ENCODE results near the gene RNF220. TPM values are rescaled to one million over a fixed set of nuclear protein-coding genes. Genes with fewer than 3 reads are reported as not detected.

RNF220 gene
- polyA plus RNA-seq, 1 donor = 83.4 TPM

DNA sequence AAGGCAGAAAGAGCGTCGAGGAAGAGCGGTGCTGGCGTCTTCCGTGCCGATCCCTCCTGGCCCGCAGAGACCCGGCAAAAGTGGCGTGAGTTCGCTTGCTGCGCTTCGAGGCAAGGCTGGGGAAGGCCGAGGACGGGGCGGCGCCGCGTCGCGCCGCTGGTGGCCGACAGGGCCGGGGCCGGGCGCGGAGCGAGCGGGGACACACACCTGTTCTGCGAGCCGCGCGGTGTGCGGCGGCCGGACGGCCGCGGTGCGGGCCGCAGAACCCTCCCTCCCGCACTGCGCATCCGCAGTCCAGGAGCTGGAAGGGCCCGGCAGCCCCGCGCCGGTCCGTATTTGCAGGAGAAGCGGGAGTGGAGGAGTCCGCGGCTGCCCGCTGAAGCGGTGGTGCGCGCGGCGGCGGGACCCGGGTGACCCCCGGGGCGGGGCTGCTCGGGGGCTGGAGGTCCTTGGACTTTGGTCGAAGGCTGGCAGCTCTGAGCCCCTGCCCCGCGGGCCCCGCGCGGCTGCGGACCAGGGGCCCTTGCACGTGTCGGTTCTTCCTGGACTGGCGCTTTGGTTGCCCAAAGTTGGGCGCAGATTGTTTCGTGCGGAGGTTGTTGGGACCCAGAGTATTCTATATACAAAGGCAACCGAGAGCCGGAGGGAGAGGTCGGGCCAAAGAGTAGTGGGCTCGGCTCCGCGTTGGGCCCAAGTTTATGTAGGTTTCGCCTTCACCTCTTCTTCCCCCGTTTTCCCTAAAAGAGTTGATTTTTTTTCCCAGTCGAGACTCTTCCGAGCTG lies 2.6 kb downstream of the RNF220 start:
- no peak overlapping the region for H3K4me3 ChIP-seq (ENCODE audit: low read length)
- H3K9me3 ChIP-seq (ENCODE audit: control insufficient read depth, low read depth, low read length) = peaks cover 5% of the 10 kb centered on the region
- H3K36me3 ChIP-seq (ENCODE audit: control insufficient read depth, insufficient read depth, low read length) = no peaks in the 10 kb centered on the region
- peak in 1 of 2 donors; percentile 24 for DNase-seq
- no CpG with 5 or more reads among the region's 85 CpGs for WGBS (ENCODE audit: insufficient coverage, low lambda C conversion rate)
- H3K27me3 ChIP-seq (ENCODE audit: control insufficient read depth, insufficient read depth, low read length) = peaks cover 87% of the 10 kb centered on the region
- no peak overlapping the region for H3K27ac ChIP-seq (ENCODE audit: low read length)
- H3K4me1 ChIP-seq (ENCODE audit: control insufficient read depth, insufficient read depth, low read length) = peaks cover 14% of the 10 kb centered on the region

DNA sequence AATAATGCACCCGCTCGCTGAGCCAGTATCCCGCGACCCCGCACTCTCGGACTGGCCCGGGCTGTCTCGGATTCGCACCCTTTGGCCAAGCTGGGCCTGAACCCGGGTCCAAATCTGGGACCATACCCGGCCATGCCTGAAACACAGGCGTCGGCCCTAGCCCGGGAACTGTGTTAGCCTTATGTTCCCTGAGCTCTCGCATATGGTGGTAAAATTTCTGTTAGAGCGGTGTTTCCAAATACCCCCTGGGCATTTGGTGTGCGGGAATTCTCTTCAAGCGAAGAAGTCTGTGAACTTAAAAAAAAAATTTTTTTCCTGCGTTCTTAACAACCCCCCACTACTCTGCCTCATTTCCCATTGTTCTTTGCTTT lies 3.1 kb downstream of the RNF220 start:
- no peak overlapping the region for H3K4me3 ChIP-seq (ENCODE audit: low read length)
- WGBS (ENCODE audit: insufficient coverage, low lambda C conversion rate) = 10% methylated on average over 2 of the region's 19 CpGs
- peak in 1 of 2 donors; percentile 24 for DNase-seq

DNA sequence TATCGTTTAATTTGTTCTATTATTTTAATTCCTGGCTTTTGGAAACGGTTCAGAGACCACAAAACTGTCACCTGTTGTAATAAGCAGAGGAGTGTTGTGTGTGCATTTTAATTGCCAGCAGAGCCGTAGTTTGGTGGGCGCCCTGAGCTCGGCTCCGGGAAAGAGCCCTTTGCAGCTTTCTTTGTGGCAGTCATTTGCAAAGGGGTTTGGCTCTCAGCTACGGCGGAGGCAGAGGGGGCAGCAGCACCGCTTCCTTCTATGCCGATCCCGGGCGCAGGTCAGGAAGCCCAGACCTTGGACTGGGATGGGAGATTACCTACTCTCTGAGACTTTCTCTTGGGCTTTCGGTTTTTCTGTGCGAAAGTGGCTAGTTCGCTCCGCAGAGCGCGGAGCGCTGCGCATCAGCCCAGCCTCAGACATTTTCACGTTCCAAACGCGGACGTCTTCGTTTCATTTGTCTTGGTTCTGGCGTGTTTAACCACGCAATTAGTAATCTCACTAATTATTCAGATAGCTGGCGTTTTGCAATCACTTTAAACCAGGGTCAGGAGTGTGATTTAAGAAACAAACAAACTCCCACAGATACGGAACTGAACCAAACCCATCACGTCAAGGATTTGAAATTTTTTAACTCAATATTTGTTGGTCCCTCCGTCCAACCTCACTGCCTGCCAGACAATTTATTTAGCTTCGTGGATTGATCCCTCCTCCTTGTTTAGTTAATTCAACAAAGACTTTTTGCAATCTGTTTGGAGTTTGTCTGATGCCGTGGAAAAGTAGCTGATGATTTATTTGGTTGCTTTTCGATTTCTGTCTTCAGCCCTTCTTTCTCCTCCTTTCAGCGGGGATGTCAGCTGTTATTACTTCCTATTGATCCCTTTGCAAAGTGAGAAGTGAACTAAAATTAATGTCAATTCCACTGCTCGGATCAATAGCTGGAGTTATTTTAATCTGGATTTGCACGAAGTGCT lies 3.9 kb downstream of the RNF220 start:
- Histone ChIP-seq H3K27ac (ENCODE audit: low read length) (no peak overlapping the region), H3K36me3 (ENCODE audit: control insufficient read depth, insufficient read depth, low read length) (no peaks in the 10 kb centered on the region), H3K4me1 (ENCODE audit: control insufficient read depth, insufficient read depth, low read length) (peaks cover 14% of the 10 kb centered on the region), H3K9me3 (ENCODE audit: control insufficient read depth, low read depth, low read length) (peaks cover 5% of the 10 kb centered on the region), H3K4me3 (ENCODE audit: low read length) (no peak overlapping the region), H3K27me3 (ENCODE audit: control insufficient read depth, insufficient read depth, low read length) (peaks cover 97% of the 10 kb centered on the region)
- WGBS (ENCODE audit: insufficient coverage, low lambda C conversion rate) = 11% methylated on average over 3 of the region's 37 CpGs
- peak in 1 of 2 donors; percentile 65 for DNase-seq

More for the DNA sequence above, 3.1 kb downstream of the RNF220 start:
- no peak overlapping the region for H3K27ac ChIP-seq (ENCODE audit: low read length)
- H3K36me3 ChIP-seq (ENCODE audit: control insufficient read depth, insufficient read depth, low read length) = no peaks in the 10 kb centered on the region
- H3K9me3 ChIP-seq (ENCODE audit: control insufficient read depth, low read depth, low read length) = peaks cover 5% of the 10 kb centered on the region
- H3K27me3 ChIP-seq (ENCODE audit: control insufficient read depth, insufficient read depth, low read length) = peaks cover 92% of the 10 kb centered on the region
- peaks cover 14% of the 10 kb centered on the region for H3K4me1 ChIP-seq (ENCODE audit: control insufficient read depth, insufficient read depth, low read length)

- Histone ChIP-seq H3K36me3 (ENCODE audit: control insufficient read depth, insufficient read depth, low read length) (no peaks in the 10 kb centered on the region), H3K9me3 (ENCODE audit: control insufficient read depth, low read depth, low read length) (peaks cover 5% of the 10 kb centered on the region), H3K27me3 (ENCODE audit: control insufficient read depth, insufficient read depth, low read length) (peaks cover 99% of the 10 kb centered on the region), H3K27ac (ENCODE audit: low read length) (no peak overlapping the region), H3K4me3 (ENCODE audit: low read length) (no peak overlapping the region), H3K4me1 (ENCODE audit: control insufficient read depth, insufficient read depth, low read length) (peaks cover 14% of the 10 kb centered on the region)
- 86% methylated on average over 1 of the region's 4 CpGs for WGBS (ENCODE audit: insufficient coverage, low lambda C conversion rate)
- DNase-seq = no peak
Observed at GRCh38 chr1:44409757-44410156, 4.7 kb downstream of the RNF220 start.

DNA sequence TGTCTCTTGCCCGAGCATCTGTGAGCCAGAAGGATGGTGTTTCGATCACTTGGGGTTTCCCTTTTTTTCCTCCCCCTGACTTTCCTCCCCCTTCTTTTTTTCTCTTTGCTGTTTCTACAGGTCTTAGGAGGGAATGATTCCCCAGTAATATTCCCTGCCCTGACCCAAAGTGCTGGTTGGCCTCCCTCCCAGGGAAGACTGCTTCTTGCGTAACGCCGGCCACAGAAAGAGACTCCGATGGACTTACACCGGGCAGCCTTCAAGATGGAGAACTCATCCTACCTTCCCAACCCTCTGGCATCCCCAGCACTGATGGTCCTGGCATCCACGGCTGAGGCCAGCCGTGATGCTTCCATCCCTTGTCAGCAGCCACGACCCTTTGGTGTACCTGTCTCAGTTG lies 6.8 kb downstream of the RNF220 start:
- Histone ChIP-seq H3K4me1 (ENCODE audit: control insufficient read depth, insufficient read depth, low read length) (peaks cover 6% of the 10 kb centered on the region), H3K4me3 (ENCODE audit: low read length) (no peak overlapping the region), H3K36me3 (ENCODE audit: control insufficient read depth, insufficient read depth, low read length) (no peaks in the 10 kb centered on the region), H3K9me3 (ENCODE audit: control insufficient read depth, low read depth, low read length) (peaks cover 2% of the 10 kb centered on the region), H3K27ac (ENCODE audit: low read length) (no peak overlapping the region), H3K27me3 (ENCODE audit: control insufficient read depth, insufficient read depth, low read length) (peaks cover 98% of the 10 kb centered on the region)
- DNase-seq = no peak
- no CpG with 5 or more reads among the region's 10 CpGs for WGBS (ENCODE audit: insufficient coverage, low lambda C conversion rate)

- Histone ChIP-seq H3K27me3 (ENCODE audit: control insufficient read depth, insufficient read depth, low read length) (peaks cover 98% of the 10 kb centered on the region), H3K4me3 (ENCODE audit: low read length) (no peak overlapping the region), H3K4me1 (ENCODE audit: control insufficient read depth, insufficient read depth, low read length) (peaks cover 6% of the 10 kb centered on the region), H3K36me3 (ENCODE audit: control insufficient read depth, insufficient read depth, low read length) (no peaks in the 10 kb centered on the region), H3K27ac (ENCODE audit: low read length) (no peak overlapping the region), H3K9me3 (ENCODE audit: control insufficient read depth, low read depth, low read length) (peaks cover 7% of the 10 kb centered on the region)
- no peak for DNase-seq
- WGBS (ENCODE audit: insufficient coverage, low lambda C conversion rate) = no CpG with 5 or more reads among the region's 7 CpGs
Observed at GRCh38 chr1:44412601-44413000, 7.5 kb downstream of the RNF220 start.

GRCh38 chr1:44413740-44414139 lies 8.7 kb downstream of the RNF220 start:
- peaks cover 9% of the 10 kb centered on the region for H3K9me3 ChIP-seq (ENCODE audit: control insufficient read depth, low read depth, low read length)
- WGBS (ENCODE audit: insufficient coverage, low lambda C conversion rate) = 70% methylated on average over 2 of the region's 9 CpGs
- no peak for DNase-seq
- no peaks in the 10 kb centered on the region for H3K36me3 ChIP-seq (ENCODE audit: control insufficient read depth, insufficient read depth, low read length)
- H3K27me3 ChIP-seq (ENCODE audit: control insufficient read depth, insufficient read depth, low read length) = peaks cover 98% of the 10 kb centered on the region
- no peak overlapping the region for H3K4me3 ChIP-seq (ENCODE audit: low read length)
- H3K27ac ChIP-seq (ENCODE audit: low read length) = no peak overlapping the region
- H3K4me1 ChIP-seq (ENCODE audit: control insufficient read depth, insufficient read depth, low read length) = no peaks in the 10 kb centered on the region

DNA sequence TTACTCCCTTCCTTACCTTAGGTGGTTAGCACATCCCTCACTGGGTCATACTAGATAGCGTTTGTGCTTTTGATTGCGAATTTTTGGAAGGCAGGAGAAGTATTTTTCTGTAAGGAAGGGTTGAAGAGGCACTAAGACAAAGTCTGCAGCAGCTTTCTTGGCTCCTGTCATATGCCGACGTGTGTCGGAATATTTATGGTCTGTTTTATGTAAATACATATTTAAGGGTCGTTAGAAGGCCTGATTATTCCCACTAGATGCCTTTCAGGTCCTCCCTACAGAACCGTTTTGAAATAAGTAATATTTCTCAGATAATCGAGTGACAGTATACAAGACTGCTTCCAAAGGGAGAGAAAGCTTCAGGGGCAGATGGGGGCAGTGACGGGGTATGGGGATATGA lies 10.0 kb downstream of the RNF220 start:
- no peaks in the 10 kb centered on the region for H3K36me3 ChIP-seq (ENCODE audit: control insufficient read depth, insufficient read depth, low read length)
- H3K27me3 ChIP-seq (ENCODE audit: control insufficient read depth, insufficient read depth, low read length) = peaks cover 98% of the 10 kb centered on the region
- peaks cover 9% of the 10 kb centered on the region for H3K9me3 ChIP-seq (ENCODE audit: control insufficient read depth, low read depth, low read length)
- no peaks in the 10 kb centered on the region for H3K4me1 ChIP-seq (ENCODE audit: control insufficient read depth, insufficient read depth, low read length)
- H3K27ac ChIP-seq (ENCODE audit: low read length) = no peak overlapping the region
- no peak for DNase-seq
- H3K4me3 ChIP-seq (ENCODE audit: low read length) = no peak overlapping the region
- 60% methylated on average over 2 of the region's 9 CpGs for WGBS (ENCODE audit: insufficient coverage, low lambda C conversion rate)

DNA sequence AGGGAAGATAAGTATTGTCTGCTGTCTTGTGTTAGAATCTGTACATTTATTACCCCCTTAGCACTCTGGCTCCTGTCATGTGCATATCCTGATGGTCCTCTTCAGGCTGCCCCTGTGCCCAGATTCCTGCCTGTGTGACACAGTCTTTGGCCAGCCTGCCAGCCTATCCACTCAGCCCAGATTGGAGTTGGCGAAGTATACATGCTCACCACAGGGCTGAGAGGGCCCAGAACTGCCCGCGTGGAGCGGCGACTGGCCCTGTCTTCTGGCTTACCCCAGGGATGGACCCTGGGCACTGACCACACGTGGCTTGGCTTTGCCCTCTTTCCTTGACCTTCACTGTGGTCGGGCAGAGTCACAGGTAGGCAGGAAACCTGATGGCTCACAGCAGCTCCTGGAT lies 11.4 kb downstream of the RNF220 start:
- Histone ChIP-seq H3K9me3 (ENCODE audit: control insufficient read depth, low read depth, low read length) (peaks cover 9% of the 10 kb centered on the region), H3K36me3 (ENCODE audit: control insufficient read depth, insufficient read depth, low read length) (no peaks in the 10 kb centered on the region), H3K27me3 (ENCODE audit: control insufficient read depth, insufficient read depth, low read length) (peaks cover 96% of the 10 kb centered on the region), H3K27ac (ENCODE audit: low read length) (no peak overlapping the region), H3K4me3 (ENCODE audit: low read length) (no peak overlapping the region), H3K4me1 (ENCODE audit: control insufficient read depth, insufficient read depth, low read length) (no peaks in the 10 kb centered on the region)
- no CpG with 5 or more reads among the region's 7 CpGs for WGBS (ENCODE audit: insufficient coverage, low lambda C conversion rate)
- no peak for DNase-seq

- peak in 1 of 2 donors; percentile 27 for DNase-seq
- no CpG with 5 or more reads among the region's 65 CpGs for WGBS (ENCODE audit: insufficient coverage, low lambda C conversion rate)
- H3K4me3 ChIP-seq (ENCODE audit: low read length) = no peak overlapping the region
- no peaks in the 10 kb centered on the region for H3K36me3 ChIP-seq (ENCODE audit: control insufficient read depth, insufficient read depth, low read length)
- H3K27ac ChIP-seq (ENCODE audit: low read length) = no peak overlapping the region
- H3K4me1 ChIP-seq (ENCODE audit: control insufficient read depth, insufficient read depth, low read length) = no peaks in the 10 kb centered on the region
- peaks cover 95% of the 10 kb centered on the region for H3K27me3 ChIP-seq (ENCODE audit: control insufficient read depth, insufficient read depth, low read length)
- peaks cover 9% of the 10 kb centered on the region for H3K9me3 ChIP-seq (ENCODE audit: control insufficient read depth, low read depth, low read length)
Observed at GRCh38 chr1:44417351-44418021, 12.4 kb downstream of the RNF220 start.

Measured in large intestine (tissue), 3 donors.